ENCODE measurements around the gene GPANK1. TPM values are rescaled to one million over a fixed set of nuclear protein-coding genes. Genes with fewer than 3 reads are reported as not detected.

The GPANK1 gene
- total and polyA plus RNA-seq, 9 of the 15 experiments (the other 6 are each of a cell fraction or from before 2014, with no cell fraction given), result 32.2 to 111 (median 46.3) TPM

GRCh38 chr6:31702819-31703716, 38.3 kb upstream of the GPANK1 start, which contains the start of gene ABHD16A (continued):
- no peak for TF ChIP-seq RNF219 (CRISPR knock-in tag; IDR thresholded peaks at IDR 0.05)
- TF ChIP-seq POLR2AphosphoS2 (IDR thresholded peaks at IDR 0.05; ENCODE audit: low read length), result peak; percentile 54; the same call in 1 of the 2 replicates
- no peak for TF ChIP-seq KLF10 (CRISPR knock-in tag; IDR thresholded peaks at IDR 0.05)
- peak; percentile 89 for TF ChIP-seq BHLHE40 (IDR thresholded peaks at IDR 0.05; ENCODE audit: low read length)
- TF ChIP-seq SMAD2 (IDR thresholded peaks at IDR 0.05; ENCODE audit: low read depth, low read length), result no peak
- no peak for TF ChIP-seq ZNF354B (CRISPR knock-in tag; IDR thresholded peaks at IDR 0.05)
- TF ChIP-seq TFE3 (CRISPR knock-in tag; IDR thresholded peaks at IDR 0.05), result no peak
- TF ChIP-seq CREB1 (IDR thresholded peaks at IDR 0.05), result peak; percentile 94
- TF ChIP-seq CREB1 (CRISPR knock-in tag; IDR thresholded peaks at IDR 0.05), result peak; percentile 94
- peak; percentile 41 for TF ChIP-seq DEAF1 (CRISPR knock-in tag; IDR thresholded peaks at IDR 0.05)
- peak; percentile 52; the same call in 1 of the 2 replicates for TF ChIP-seq SOX6 (IDR thresholded peaks at IDR 0.05)
- TF ChIP-seq NCOA6 (IDR thresholded peaks at IDR 0.05), result no peak
- TF ChIP-seq HOXB6 (CRISPR knock-in tag; IDR thresholded peaks at IDR 0.05; ENCODE audit: borderline replicate concordance), result no peak
- TF ChIP-seq GABPB1 (CRISPR knock-in tag; IDR thresholded peaks at IDR 0.05), result peak; percentile 81
- TF ChIP-seq, protein P1, sequence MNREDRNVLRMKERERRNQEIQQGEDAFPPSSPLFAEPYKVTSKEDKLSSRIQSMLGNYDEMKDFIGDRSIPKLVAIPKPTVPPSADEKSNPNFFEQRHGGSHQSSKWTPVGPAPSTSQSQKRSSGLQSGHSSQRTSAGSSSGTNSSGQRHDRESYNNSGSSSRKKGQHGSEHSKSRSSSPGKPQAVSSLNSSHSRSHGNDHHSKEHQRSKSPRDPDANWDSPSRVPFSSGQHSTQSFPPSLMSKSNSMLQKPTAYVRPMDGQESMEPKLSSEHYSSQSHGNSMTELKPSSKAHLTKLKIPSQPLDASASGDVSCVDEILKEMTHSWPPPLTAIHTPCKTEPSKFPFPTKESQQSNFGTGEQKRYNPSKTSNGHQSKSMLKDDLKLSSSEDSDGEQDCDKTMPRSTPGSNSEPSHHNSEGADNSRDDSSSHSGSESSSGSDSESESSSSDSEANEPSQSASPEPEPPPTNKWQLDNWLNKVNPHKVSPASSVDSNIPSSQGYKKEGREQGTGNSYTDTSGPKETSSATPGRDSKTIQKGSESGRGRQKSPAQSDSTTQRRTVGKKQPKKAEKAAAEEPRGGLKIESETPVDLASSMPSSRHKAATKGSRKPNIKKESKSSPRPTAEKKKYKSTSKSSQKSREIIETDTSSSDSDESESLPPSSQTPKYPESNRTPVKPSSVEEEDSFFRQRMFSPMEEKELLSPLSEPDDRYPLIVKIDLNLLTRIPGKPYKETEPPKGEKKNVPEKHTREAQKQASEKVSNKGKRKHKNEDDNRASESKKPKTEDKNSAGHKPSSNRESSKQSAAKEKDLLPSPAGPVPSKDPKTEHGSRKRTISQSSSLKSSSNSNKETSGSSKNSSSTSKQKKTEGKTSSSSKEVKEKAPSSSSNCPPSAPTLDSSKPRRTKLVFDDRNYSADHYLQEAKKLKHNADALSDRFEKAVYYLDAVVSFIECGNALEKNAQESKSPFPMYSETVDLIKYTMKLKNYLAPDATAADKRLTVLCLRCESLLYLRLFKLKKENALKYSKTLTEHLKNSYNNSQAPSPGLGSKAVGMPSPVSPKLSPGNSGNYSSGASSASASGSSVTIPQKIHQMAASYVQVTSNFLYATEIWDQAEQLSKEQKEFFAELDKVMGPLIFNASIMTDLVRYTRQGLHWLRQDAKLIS (CRISPR knock-in tag; IDR thresholded peaks at IDR 0.05), result peak; percentile 85
- TF ChIP-seq ARHGAP35 (IDR thresholded peaks at IDR 0.05; ENCODE audit: partially characterized antibody), result peak; percentile 7
- TF ChIP-seq FUS (optimal IDR thresholded peaks at IDR 0.05; ENCODE audit: low read depth, low read length), result no peak
- TF ChIP-seq C11orf30 (IDR thresholded peaks at IDR 0.05; ENCODE audit: low read depth), result peak; percentile 22; the same call in 1 of the 2 replicates
- peak; percentile 94 to 99 for TF ChIP-seq MAZ (CRISPR knock-in tag; conservative IDR thresholded peaks at IDR 0.05 in 1 of 2, IDR thresholded peaks at IDR 0.05 in 1 of 2)
